Bone marrow (tissue), 2 donors: Measurements from ENCODE around the gene CIAPIN1.
"Not testable (repeated sequence)": the region's sequence is repeated elsewhere in the genome, so short reads cannot be mapped to it uniquely, and the experiment has no call there.

Experiments used
- DNase-seq, 2 donors: peaks; one replicate each; lab custom pipeline; 2025; lab: John Stamatoyannopoulos, UW

The CIAPIN1 gene

DNA sequence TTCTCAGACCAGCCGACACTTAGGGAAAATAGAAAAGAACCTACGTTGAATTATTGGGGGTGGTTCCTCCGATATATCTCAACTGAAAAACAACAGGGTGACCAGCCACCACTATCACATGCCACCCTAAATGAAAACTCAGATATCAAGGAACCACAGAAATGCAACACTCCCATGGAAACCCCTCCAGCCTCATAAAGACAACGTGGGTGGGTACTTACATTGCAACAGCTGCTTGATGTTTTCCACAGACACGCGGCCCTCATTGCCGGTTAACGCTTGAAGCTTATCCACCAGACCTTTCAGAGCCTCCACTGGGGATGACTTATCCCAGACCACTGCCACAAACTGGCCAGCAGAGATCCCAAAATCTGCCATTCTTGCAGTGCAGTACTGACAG is 6.6 kb downstream of the CIAPIN1 start:
- not testable (repeated sequence) for DNase-seq

DNA sequence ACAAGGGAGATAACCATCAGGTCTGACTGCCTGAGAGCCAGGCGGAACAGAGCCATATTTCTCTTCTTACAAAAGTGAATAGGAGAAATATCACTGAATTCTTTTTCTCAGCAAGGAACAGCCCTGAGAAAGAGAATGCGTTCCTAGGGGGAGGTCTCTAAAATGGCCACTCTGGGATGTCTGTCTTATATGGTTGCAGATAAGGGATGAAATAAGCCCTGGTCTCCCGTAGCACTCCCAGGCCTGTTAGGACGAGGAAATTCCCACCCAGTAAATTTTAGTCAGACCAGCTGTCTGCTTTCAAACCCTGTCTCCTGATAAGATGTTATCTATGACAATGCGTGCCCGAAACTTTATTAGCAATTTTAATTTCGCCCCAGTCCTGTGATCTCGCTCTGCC is 7.2 kb downstream of the CIAPIN1 start:
- DNase-seq = not testable (repeated sequence)

DNA sequence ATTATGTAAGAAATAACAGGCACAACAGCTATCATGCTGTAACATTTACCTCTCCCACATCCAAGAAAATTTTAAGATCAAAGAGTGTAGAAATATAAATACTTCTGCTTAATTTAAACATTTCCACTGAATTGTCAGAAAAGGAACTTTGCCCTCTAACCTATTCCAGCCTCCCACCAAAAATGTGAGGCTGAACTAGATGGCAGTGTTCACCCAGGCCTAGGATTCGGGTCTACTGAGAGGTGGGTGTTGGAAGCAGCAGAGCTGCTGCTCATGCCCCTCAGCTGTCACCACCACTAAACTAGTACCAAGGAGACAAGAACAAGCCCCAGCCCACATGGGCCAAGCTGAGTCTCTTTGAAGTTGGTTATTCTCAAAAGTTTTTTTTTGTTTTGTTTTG is 11.3 kb downstream of the CIAPIN1 start:
- DNase-seq = no peak

DNA sequence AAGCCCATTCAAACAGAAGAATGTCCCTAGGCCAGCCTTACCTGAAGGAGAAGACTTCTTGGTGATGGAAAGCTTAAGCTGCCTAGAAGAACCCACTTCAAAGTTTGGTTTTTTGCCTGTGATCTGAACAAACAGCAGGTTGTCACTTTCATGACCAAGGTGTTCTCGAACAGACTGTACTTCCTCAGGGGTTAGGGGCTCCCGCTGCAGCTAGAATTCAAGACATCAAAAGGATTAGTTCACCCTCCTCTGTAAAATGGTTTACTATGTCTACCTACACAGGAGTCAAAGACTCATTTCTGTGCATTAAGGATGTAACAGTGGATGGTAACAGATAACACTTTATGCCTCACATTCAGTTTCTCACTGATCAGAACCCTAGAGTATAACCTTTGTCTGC is 13.2 kb downstream of the CIAPIN1 start:
- DNase-seq = no peak

DNA sequence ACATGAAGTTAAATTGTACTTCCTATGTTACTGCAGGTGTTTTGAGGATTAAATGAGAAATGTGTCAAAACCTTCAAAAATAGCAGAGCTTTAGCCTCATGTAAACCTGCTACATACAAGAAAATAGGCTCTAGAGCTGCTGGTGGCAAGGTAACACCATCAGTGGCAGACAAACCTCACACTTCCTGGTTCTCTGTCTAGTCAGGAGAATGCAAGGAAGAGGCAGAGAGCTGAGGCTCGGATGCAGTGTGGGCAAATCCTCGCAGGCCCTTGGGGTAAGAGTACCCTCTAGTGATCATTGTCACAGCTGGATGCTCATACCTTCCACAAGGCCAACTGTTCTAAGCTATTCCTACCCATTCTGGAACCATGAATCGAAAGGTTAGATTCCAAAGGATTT is 14.2 kb downstream of the CIAPIN1 start:
- no peak for DNase-seq

DNA sequence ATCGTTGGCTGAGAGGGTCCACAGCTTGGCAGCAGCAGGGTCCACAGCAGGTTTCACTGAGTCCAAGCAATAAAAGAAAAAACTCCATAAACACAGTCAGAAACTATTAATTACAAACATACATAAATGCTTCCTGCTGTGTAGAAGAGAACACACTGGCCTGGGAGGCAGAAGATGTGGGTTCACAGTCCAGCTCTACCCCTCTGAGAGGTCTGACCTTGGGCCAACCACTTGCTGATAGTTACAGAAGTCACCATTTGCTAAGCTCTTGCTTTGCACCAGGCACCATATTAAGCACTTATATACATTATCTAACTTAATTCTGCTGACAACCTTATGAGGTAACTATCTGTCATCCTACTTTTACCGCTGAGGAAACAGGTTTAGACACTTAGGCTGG is 14.7 kb downstream of the CIAPIN1 start:
- no peak for DNase-seq

DNA sequence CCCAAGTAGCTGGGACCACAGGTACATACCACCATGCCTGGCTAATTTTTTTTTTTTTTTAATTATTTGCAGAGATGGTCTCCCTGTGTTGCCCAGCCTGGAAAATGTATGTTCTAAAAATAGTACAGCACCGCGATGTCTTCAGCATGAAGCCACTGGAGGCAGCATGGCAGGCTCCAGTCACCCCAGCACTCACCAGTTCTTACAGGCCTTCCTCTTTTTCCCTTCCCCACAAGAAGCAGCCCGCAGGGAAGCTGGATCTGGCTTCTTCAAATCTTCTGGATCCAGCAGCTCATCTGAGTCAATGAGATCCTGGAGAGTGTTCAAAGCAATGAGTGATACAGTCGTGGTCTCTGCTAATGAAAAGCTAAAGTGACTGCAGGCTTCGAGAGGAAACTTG is 16.2 kb downstream of the CIAPIN1 start:
- no peak for DNase-seq

DNA sequence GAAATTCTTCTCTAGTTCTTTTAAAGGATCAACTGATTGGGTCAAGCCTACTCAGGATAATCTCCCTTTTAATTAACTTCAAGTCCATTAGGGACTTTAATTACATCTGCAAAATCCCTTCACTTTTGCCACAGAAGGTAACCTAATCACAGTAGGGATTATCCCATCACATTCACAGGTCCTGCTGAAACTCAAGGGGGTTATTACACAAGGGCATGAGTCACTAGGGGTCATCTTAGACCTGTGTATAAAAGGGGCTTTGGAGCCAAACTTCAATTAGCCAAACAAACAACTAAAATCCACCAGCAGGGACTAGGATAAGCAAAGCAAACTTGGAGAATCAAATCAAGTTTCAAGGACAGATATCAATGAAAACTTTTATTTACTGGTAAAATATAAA is 19.4 kb downstream of the CIAPIN1 start:
- DNase-seq = no peak

DNA sequence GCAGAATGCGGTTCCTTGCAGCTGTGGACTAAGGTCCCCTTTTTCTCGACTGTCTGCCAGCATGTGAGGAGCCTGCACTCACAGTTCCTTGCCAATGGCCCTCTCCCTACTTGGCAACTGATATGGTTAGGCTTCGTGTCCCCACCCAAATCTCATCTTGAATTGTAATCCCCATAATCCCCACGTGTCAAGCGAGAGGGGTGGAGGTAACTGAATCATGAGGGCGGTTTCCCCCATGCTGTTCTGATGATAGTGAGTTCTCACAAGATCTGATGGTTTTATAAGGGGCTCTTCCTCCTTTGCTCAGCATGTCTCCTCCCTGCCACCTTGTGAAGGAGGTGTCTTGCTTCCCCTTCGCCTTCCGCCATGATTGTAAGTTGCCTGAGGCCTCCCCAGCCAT is 19.9 kb downstream of the CIAPIN1 start:
- no peak for DNase-seq

DNA sequence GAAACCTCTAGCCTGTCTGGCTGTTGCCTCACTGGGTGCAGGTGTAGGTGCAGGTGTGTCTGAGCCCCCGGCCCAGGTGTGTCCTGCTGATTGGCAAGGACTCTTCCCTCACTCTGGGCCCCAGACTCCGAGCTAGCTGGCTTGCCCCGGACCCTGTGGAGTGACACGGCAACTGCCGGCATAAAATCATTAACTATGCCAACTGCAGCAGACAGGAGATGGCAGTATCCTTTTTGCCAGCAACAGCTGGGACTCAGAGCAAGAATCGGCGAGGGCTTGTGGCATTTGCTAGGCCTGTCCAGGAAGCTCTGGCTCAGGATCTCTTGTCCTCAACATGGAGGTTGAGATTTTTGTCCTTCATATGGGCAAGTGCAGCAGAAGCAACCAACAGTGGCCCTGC is 20.8 kb downstream of the CIAPIN1 start:
- DNase-seq = no peak

DNA sequence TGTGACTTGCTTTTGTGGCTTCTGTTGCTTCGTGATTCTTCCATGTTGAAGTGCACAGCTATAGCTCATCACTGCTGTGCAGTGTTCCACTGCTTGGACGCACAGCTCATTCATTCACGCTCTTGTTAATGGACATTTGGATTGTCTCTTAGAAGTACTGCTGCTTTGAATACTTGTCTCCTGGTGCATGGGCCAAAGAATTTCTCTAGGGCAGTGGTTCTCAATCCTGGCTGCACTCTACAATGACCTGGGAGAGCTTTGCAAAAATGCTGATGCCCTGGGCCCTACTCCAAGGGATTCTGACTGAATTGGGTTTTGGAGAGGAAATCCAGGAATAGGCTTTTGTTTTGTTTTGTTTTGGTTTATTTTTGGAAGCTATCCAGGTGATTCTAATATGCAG is 22.6 kb downstream of the CIAPIN1 start:
- DNase-seq = no peak

DNA sequence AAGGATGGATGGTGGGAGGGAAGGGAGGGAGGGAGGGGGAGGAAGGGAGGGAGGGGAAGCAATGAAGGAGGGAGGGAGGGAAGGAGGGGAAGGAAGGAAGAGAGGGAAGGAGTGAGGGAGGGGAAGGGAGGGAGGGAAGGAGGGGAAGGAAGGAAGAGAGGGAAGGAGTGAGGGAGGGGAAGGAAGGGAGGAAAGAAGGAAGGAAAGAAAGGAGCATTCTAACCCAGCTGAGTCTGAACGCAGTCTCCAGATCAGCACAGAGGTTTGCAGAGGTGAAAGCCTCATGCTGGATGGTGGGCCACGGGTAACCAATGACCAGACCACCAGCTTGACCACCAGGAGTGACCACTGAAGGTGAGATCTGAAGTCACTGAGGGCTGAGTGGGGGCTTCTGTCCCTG is 24.0 kb downstream of the CIAPIN1 start:
- DNase-seq = no peak

DNA sequence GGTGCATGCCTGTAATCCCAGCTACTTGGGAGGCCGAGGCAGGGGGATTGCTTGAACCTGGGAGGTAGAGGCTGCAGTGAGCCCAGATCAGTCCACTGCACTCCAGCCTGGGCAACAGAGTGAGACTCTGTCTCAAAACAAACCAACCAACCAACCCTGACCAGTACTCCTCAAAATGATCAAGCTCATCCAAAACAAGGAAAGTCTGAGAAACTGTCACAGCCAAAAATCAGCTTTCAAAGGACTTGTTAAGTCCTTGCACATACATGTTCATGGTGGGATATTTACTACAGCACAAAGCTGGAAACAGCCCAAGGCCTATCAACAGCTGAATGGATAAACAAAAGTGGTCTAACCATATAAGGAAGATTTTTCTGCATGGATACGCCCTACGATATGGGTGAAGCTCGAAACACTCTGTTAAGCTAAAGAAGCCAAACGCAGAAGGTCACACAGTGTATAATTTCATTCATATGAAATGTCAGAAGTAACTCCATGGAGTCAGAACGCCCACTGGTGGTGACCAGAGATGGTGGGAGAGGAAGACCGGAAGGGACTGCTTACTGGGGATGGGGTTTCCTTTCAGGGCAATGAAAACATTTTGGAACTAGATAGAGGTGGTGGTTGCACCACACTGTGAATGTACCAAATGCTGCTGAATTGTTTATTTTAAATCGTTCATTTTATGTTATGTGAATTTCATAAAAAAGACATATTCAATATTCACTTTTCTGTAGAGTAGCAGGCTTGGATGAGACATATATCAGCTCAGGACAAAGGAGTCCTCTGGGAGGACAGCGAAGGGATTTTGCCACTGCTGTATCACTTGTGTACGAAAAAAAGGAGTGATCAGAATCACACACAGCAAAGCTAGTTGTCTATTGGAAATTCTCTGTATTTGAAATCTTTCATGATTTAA is 24.9 kb downstream of the CIAPIN1 start:
- DNase-seq = no peak

DNA sequence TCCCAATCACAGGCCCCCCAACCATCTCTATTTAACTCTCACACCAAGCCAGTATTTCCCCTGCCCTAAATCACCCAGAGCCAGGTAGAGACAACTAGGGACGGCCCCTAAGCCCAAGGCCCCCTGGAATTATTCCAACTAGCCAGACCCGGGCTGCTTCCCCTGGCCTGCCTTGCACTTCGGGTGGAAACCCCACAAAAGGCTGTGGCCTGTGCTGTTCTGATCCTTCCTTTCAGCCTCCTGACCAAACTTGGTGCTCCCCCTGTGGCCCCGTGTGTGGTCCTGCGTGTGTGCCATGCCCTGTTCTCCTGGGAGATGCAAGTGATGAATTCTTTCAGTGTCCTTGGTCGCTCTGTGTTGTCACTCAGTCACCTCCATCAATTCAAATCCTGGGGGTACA is 27.7 kb downstream of the CIAPIN1 start:
- no peak for DNase-seq

DNA sequence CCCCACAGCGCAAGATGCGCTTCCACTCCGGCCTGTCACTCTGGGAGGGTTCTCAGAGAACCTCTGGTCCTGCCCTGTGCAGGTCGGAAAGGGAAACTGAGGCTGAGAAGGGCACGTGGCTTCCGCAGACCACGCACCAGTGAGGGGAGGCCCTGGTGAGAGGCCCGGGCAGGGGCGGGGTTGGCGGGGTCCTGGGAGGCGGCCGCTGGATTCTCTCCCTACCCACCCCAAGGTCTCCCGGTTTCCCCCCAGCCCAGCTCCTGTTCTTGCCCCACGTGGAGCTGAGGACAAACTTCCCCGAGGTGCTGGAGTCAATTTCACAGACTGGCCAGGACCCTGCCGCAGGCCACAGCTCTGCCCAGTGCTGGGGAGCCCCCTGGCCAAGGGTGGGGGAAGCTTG is 31.1 kb downstream of the CIAPIN1 start:
- DNase-seq = no peak

DNA sequence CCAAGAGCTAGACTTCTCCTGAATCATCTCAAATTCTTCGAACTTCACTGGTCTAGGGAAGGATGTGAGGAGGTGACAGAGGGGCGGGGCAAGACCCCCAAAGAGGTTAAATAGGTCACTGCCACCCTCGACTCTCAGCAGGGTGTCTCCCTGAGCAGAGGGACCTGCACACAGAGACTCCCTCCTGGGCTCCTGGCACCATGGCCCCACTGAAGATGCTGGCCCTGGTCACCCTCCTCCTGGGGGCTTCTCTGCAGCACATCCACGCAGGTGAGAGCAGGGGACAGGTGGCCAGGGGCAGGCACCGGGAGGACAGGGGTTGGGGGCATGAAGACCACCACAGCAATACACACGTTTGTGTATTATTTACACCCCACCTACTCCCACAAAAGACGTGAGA is 33.5 kb downstream of the CIAPIN1 start:
- no peak for DNase-seq

DNA sequence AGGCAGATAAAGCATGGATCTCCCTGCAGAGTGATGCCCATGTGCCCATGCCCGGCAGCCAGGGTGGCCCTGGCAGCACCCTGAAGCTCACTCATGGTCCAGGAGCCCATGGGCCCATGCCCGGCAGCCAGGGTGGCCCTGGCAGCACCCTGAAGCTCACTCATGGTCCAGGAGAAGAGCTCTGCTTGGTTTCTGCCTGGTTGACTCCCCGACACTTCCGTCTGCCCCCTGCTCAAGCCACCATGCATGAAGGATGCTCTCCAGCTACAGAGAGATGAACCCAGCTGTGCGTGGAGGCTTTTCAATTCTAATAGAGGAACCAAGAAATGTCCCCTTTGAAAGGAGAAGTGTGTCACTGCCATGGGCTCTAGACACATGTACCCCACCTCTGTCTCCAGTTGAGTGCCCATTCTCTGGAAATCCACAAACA is 33.9 kb downstream of the CIAPIN1 start:
- no peak for DNase-seq

DNA sequence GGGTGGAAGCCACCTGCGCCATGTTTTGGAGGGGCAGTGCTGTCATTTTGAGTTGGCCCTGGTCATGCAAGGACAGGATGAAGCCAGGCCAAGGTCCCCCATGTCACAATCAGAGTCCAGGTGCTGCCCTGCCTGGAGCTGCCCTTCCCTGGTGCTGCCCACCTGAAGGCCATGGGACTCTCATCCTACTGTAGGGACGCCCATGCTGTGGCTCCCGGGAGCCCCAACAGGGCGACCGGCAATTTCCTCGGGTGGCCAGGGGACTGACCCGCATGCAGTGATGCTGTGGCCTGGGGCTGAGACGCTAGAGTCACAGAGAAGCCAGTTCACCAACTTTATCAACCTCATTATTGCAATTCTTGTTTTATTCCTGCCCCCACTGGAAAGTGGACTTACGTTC is 34.6 kb downstream of the CIAPIN1 start:
- no peak for DNase-seq

DNA sequence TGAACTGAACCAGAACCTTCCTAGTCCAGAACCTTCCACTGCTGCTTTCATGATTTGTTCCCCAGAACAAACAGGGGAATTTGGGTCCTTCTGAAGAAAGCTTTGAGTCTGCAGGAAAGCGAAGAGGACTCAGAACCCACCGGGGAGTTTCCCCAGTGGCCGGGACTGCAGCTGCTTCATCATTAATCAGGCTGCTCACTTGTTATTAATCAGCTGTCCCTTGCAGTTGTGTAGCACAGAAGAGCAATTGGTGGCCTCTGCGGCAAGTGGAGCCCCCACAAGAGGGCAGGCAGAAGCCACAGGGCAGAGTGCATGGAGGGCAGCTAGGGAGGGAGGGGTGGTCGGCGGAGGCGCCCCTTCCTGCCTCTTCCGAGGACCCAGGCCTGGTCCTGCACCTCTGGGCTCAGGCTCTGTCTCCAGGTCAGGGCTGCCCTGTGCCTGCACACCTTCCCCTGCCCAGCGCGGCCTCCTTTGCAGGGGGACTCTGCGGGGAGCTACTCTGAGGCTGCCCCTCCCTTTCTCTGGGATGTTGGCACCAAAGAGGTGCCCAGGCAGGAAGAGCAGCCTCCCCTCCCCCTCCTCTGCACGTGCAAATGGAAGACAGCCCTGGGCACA is 35.7 kb downstream of the CIAPIN1 start:
- no peak for DNase-seq

DNA sequence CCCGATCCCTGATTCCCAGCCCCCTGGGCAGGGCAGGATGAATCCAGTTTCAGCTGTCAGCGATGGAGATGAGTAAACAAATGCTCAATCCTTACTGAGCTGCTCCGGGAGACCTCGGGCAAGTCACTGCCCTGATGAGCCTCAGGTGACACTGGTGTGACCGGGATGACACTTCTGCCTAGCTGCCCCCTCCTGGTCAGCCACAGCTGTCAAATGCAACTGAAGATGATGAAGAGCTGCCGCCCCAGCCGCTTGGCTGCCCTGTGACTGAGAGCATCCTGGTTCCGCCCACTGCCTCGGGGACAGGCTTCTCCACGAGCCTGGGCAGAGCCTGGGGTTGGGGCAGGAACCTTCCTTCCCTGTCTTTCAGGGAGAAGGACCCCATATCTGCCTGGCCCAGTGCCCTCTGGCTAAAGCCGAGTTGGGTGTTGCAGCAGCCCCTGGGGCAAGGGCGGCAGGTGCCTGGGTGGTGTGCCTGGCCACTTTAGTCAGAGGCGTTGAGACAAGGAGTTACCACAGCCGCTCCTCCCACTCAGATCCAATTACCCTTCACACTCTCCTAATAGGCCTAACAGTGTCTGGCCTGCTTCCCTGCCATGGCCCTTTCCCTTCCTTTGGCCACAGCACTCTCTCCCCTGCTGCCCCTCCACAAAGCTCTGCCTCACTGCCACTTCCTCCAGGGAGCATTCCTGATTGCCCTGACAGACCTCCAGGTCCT is 37.2 kb downstream of the CIAPIN1 start:
- DNase-seq = no peak

DNA sequence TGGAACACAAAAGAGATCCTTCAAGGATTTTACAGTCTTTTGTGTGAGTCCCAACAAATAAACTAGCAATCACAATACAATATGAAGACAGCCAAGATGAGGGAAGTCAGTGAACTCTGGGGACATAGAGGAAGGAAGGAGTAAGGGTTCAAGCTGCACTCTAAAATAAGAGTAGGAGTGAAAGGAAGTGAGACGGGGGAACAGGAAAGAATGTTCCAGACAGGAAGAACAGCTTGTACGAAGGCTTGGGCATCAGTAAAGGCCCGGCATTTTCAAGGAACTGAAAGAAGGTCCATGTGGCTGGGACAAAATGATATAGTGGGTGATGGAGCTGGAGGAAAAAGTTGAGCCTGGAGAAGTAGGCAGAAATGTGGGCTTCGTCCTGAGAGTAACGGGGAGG is 38.1 kb downstream of the CIAPIN1 start:
- no peak for DNase-seq

DNA sequence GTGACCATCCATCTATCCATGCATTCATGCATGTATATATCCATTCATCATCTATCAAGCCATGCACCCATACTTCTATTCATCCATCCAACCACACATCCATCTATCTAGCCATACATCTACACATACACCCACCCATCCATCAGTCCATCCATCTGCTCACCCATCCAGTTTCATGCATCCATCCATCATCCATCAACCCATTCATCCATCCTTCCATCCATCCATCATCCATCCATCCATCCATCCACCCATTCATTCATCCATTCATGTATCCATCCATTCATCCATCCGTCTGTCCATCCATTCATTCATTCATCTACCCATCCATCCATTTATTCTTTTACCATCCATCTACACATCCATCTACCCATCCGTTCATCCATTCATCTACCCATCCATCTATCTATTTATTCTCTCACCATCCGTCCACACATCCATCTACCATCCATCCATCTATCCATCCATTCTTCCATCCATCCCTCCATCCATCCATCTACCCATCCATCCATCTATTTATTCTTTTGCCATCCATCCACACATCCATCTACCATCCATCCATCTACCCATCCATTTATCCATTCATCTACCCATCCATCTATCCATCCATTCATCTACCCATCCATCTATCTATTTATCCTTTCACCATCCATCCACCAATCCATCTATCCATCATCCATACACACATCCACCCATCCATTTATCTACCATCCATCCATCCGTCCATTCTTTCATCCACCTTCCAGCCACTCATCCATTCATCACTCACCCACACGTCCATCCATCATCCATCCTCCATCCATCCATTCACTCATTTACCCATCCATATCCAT is 39.4 kb downstream of the CIAPIN1 start:
- DNase-seq = no peak
